Left lung (tissue), 10 donors: ENCODE results near the gene NPTX1. TPM values are rescaled to one million over a fixed set of nuclear protein-coding genes. Genes with fewer than 3 reads are reported as not detected.

Experiments used
- ATAC-seq: fragments of 200-7000 bp; cut with Tn5 transposase; one replicate; pipeline ENCODE4 v1.9.1; 2020; ENCODE audit warnings: moderate library complexity
- DNase-seq, 4 donors: peaks; one replicate each; pipeline ENCODE4 v3.0.0-alpha.2; 2013 to 2020
- H3K27ac ChIP-seq, 2 donors: fragments of 200-600 bp; sonication (generic) in 1 of 2; one replicate each; pipeline versions ENCODE4 v1.5.0 to v1.8.0; 2020 to 2021
- H3K27me3 ChIP-seq, 2 donors: fragments of 200-600 bp; sonication (generic) in 1 of 2; one replicate each; pipeline versions ENCODE4 v1.5.0 to v1.8.0; 2020 to 2021
- H3K36me3 ChIP-seq, 2 donors: fragments of 200-600 bp; sonication (generic) in 1 of 2; one replicate each; pipeline versions ENCODE4 v1.5.0 to v1.8.0; 2020 to 2021
- H3K4me1 ChIP-seq, 2 donors: fragments of 200-600 bp; one replicate each; pipeline ENCODE4 v1.8.0; 2021
- H3K4me3 ChIP-seq, 2 donors: fragments of 200-600 bp; sonication (generic) in 1 of 2; one replicate each; pipeline versions ENCODE4 v1.5.0 to v1.8.0; 2020 to 2021; ENCODE audit warnings: mild to moderate bottlenecking in 1 of 2
- H3K9me3 ChIP-seq, 2 donors: fragments of 200-600 bp; sonication (generic) in 1 of 2; one replicate each; pipeline versions ENCODE4 v1.5.0 to v1.8.0; 2020 to 2021
- CTCF ChIP-seq, 2 donors: fragments of 200-600 bp; sonication (generic) in 1 of 2; IDR thresholded peaks; one replicate each; pipeline versions ENCODE4 v1.5.0 to v1.8.0; 2021; ENCODE audit warnings: antibody characterized with exemption in 2 of 2
- intact Hi-C, 2 donors: fragments of 100-400 bp; cut with DNase I; formaldehyde crosslinking; loops; one replicate each; pipeline versions ENCODE4 v1.11.2 to v1.14.2; 2022
- polyA plus RNA-seq, 6 donors: library from polyadenylated mRNA; unstranded; fragments of 120-200 nt; gene quantifications; one replicate each; pipeline ENCODE4 v1.2.1, GENCODE V29; 2013; ENCODE audit not compliant: insufficient read length in 6 of 6
- total RNA-seq, 2 donors: library from RNA; stranded (reverse); fragmentation: NEBNext Ultra II Directional; extraction: Animal tissue kit (Norgen Biotek cat#: 25700); gene quantifications; one replicate each; pipeline ENCODE4 v1.2.1, GENCODE V29; 2021
- donor health status: DM: no; HTN: yes; CAD: no.
- donor health status: DM: no; HTN: no; CAD: no.

Gene NPTX1
- total and polyA plus RNA-seq, 8 donors = 0.17 to 9.1 (median 6.3) TPM

- no peaks in the 10 kb centered on the region for H3K36me3 ChIP-seq
- peak in 1 of 4 donors; percentile 47 for DNase-seq
Measured at GRCh38 chr17:80482058-80482318, 5.6 kb upstream of the NPTX1 start.

GRCh38 chr17:80481284-80482057, 5.1 kb upstream of the NPTX1 start:
- DNase-seq (peak in 1 of 4 donors; percentile 66), ATAC-seq (no peak)
- H3K27me3 ChIP-seq = peaks cover 54 to 100% of the 10 kb centered on the region in 2 donors
- peaks cover 20 to 24% of the 10 kb centered on the region in 2 donors for H3K4me1 ChIP-seq
- no peaks in the 10 kb centered on the region for H3K9me3 ChIP-seq
- intact Hi-C loops = no loop called here
- H3K36me3 ChIP-seq = no peaks in the 10 kb centered on the region
- TF ChIP-seq CTCF (IDR thresholded peaks at IDR 0.05) = no peak
- no peak overlapping the region for H3K4me3 ChIP-seq
- no peak overlapping the region for H3K27ac ChIP-seq

More at GRCh38 chr17:80482058-80482318, 5.6 kb upstream of the NPTX1 start:
- Histone ChIP-seq H3K4me1 (peaks cover 17 to 19% of the 10 kb centered on the region in 2 donors), H3K9me3 (peaks cover 0 to 3% of the 10 kb centered on the region in 2 donors), H3K27me3 (peaks cover 49 to 100% of the 10 kb centered on the region in 2 donors), H3K27ac (no peak overlapping the region), H3K4me3 (no peak overlapping the region)
- intact Hi-C loops = no loop called here
- no peak for ATAC-seq
- TF ChIP-seq CTCF (IDR thresholded peaks at IDR 0.05) = no peak

GRCh38 chr17:80480248-80480647, 3.8 kb upstream of the NPTX1 start:
- TF ChIP-seq CTCF (IDR thresholded peaks at IDR 0.05) = no peak
- peaks cover 66 to 100% of the 10 kb centered on the region in 2 donors for H3K27me3 ChIP-seq
- H3K27ac ChIP-seq = no peak overlapping the region
- no peaks in the 10 kb centered on the region for H3K36me3 ChIP-seq
- H3K4me3 ChIP-seq = no peak overlapping the region
- intact Hi-C loops = no loop called here
- H3K4me1 ChIP-seq = peaks cover 20 to 36% of the 10 kb centered on the region in 2 donors
- no peak for ATAC-seq
- H3K9me3 ChIP-seq = no peaks in the 10 kb centered on the region
- no peak for DNase-seq

- intact Hi-C loops = no loop called here
- no peak for TF ChIP-seq CTCF (IDR thresholded peaks at IDR 0.05)
- H3K27ac ChIP-seq = no peak overlapping the region
- H3K36me3 ChIP-seq = no peaks in the 10 kb centered on the region
- H3K9me3 ChIP-seq = no peaks in the 10 kb centered on the region
- H3K27me3 ChIP-seq = peaks cover 73 to 100% of the 10 kb centered on the region in 2 donors
- no peak for ATAC-seq
- H3K4me3 ChIP-seq = no peak overlapping the region
- H3K4me1 ChIP-seq = peaks cover 20 to 42% of the 10 kb centered on the region in 2 donors
- peak in 1 of 4 donors; percentile 38 for DNase-seq
Measured at GRCh38 chr17:80479246-80479566, 2.8 kb upstream of the NPTX1 start.

GRCh38 chr17:80478487-80479245, 2.3 kb upstream of the NPTX1 start:
- Histone ChIP-seq H3K9me3 (no peaks in the 10 kb centered on the region), H3K4me1 (peaks cover 20 to 42% of the 10 kb centered on the region in 2 donors), H3K4me3 (peak overlapping the region in 1 of 2 donors; percentile 9), H3K27ac (no peak overlapping the region), H3K27me3 (peaks cover 73 to 100% of the 10 kb centered on the region in 2 donors), H3K36me3 (no peaks in the 10 kb centered on the region)
- no peak for DNase-seq
- TF ChIP-seq CTCF (IDR thresholded peaks at IDR 0.05) = no peak
- intact Hi-C loops = no loop called here
- no peak for ATAC-seq
